Activated CD4-positive, alpha-beta T cell treated with anti-CD3 and anti-CD28 coated beads, Interleukin-10, Interleukin-2, amounts not matched to agents 100 ng/mL and 50 ng/mL, durations not matched to agents 16 hours and 8 hours (primary cell): Measurements from ENCODE around the gene IQGAP3.
A peak's percentile ranks its signal among the peaks of the same experiment; 100 is the strongest.

ENCODE experiments used
- DNase-seq: peaks from one replicate; pipeline ENCODE4 v3.0.0-alpha.2; 2020

The IQGAP3 gene

GRCh38 chr1:156479093-156480015, 93.0 kb downstream of the IQGAP3 start:
- DNase-seq, result no peak

- DNase-seq, result no peak
Observed at GRCh38 chr1:156478250-156478627, 94.1 kb downstream of the IQGAP3 start.

- no peak for DNase-seq
Observed at GRCh38 chr1:156477526-156478249, 94.7 kb downstream of the IQGAP3 start.

GRCh38 chr1:156476501-156477298, 95.7 kb downstream of the IQGAP3 start:
- peak; percentile 52 for DNase-seq

GRCh38 chr1:156475568-156476500, 96.5 kb downstream of the IQGAP3 start:
- DNase-seq, result no peak
